GM12892 (cell line): ENCODE measurements around the gene NOL6.

Experiments
- POLR2A ChIP-seq: IDR thresholded peaks from 2 replicates; pipeline ENCODE4 v1.6.1; 2011; ENCODE audit warnings: low read depth, low read length, control low read depth
- POLR2AphosphoS5 ChIP-seq: IDR thresholded peaks from 2 replicates; pipeline ENCODE4 v1.6.1; 2011; ENCODE audit warnings: low read depth, low read length, control low read depth

- TF ChIP-seq POLR2A (no peak), POLR2AphosphoS5 (no peak)
These were observed 17.8 kb downstream of the NOL6 start for GRCh38 chr9:33455945-33456344.
